CD4-positive, alpha-beta memory T cell (primary cell): ENCODE data around the gene RALGDS. TPM values are rescaled to one million over a fixed set of nuclear protein-coding genes. Genes with fewer than 3 reads are reported as not detected.
"Not testable (repeated sequence)": the region's sequence is repeated elsewhere in the genome, so short reads cannot be mapped to it uniquely, and the experiment has no call there.

ENCODE experiments used
- CTCF ChIA-PET: fragments of 350-600 bp; sonication (Branson Sonifier 250); formaldehyde crosslinking; loops from one replicate; lab custom pipeline; 2021; ENCODE audit warnings: inconsistent platforms; ENCODE audit not compliant: partially characterized antibody; lab: Charles Lee
- POLR2A ChIA-PET: fragments of 350-600 bp; sonication (Branson Sonifier 250); formaldehyde crosslinking; loops from one replicate; lab custom pipeline; 2021; ENCODE audit not compliant: partially characterized antibody; lab: Charles Lee
- DNase-seq, 5 donors: peaks; one replicate each; pipeline versions ENCODE4 v3.0.0 to v3.0.0-alpha.2; 2020 to 2022; ENCODE audit warnings: mixed read lengths in 1 of 5
- H3K27ac ChIP-seq: one replicate; pipeline ENCODE4 v1.7.0; 2013; ENCODE audit warnings: low read depth, low read length
- H3K27me3 ChIP-seq: 2 replicates; pipeline ENCODE4 v1.7.0; 2013; ENCODE audit warnings: mild to moderate bottlenecking, low read length, moderate library complexity; ENCODE audit not compliant: insufficient read depth
- H3K36me3 ChIP-seq: 2 replicates; pipeline ENCODE4 v1.7.0; 2013; ENCODE audit warnings: mild to moderate bottlenecking, low read length, moderate library complexity; ENCODE audit not compliant: insufficient read depth
- H3K4me1 ChIP-seq: 2 replicates; pipeline ENCODE4 v1.7.0; 2013; ENCODE audit warnings: mild to moderate bottlenecking, low read length, moderate library complexity; ENCODE audit not compliant: insufficient read depth
- H3K4me3 ChIP-seq, 2 donors: one replicate each; pipeline ENCODE4 v1.7.0; 2013; ENCODE audit warnings: low read length in 2 of 2, mild to moderate bottlenecking in 1 of 2
- H3K9me3 ChIP-seq, 2 donors: one replicate each; pipeline ENCODE4 v1.7.0; 2013; ENCODE audit warnings: low read length in 2 of 2, control low read depth in 1 of 2; ENCODE audit not compliant: control insufficient read depth in 1 of 2
- H3K27ac Mint-ChIP-seq, 7 donors: one replicate each; pipeline ENCODE4 v1.8.0; 2020 to 2021; ENCODE audit warnings: mixed read lengths in 7 of 7, mild to moderate bottlenecking in 6 of 7, inconsistent platforms in 3 of 7, moderate library complexity in 3 of 7
- H3K27me3 Mint-ChIP-seq, 2 donors: one replicate each; pipeline ENCODE4 v1.8.0; 2020 to 2021; ENCODE audit warnings: mixed read lengths in 2 of 2
- H3K36me3 Mint-ChIP-seq, 2 donors: one replicate each; pipeline ENCODE4 v1.8.0; 2020 to 2021; ENCODE audit warnings: mixed read lengths in 2 of 2, inconsistent platforms in 1 of 2, mild to moderate bottlenecking in 1 of 2
- H3K4me1 Mint-ChIP-seq, 4 donors: one replicate each; pipeline ENCODE4 v1.8.0; 2020 to 2021; ENCODE audit warnings: mixed read lengths in 4 of 4, mild to moderate bottlenecking in 1 of 4
- H3K4me3 Mint-ChIP-seq, 8 donors: one replicate each; pipeline ENCODE4 v1.8.0; 2020 to 2021; ENCODE audit warnings: mixed read lengths in 8 of 8, mild to moderate bottlenecking in 7 of 8, moderate library complexity in 6 of 8, inconsistent platforms in 3 of 8
- H3K9me3 Mint-ChIP-seq, 8 donors: one replicate each; pipeline ENCODE4 v1.8.0; 2020 to 2021; ENCODE audit warnings: mixed read lengths in 8 of 8, mild to moderate bottlenecking in 5 of 8, inconsistent platforms in 3 of 8, moderate library complexity in 1 of 8
- intact Hi-C: fragments of 100-400 bp; cut with micrococcal nuclease; formaldehyde crosslinking; loops from one replicate; pipeline ENCODE4 v1.15.1; 2023
- polyA plus RNA-seq, 2 donors: library from polyadenylated mRNA; unstranded; fragments of 300-500 nt; fragmentation: Illumina TruSeq; gene quantifications; one replicate each; pipeline ENCODE4 v1.2.3, GENCODE V29; 2021
- total RNA-seq, 2 experiments: library from RNA; stranded (reverse); gene quantifications; one replicate each; pipeline ENCODE4 v1.2.3, GENCODE V29; 2021

Gene RALGDS
- total and polyA plus RNA-seq, 4 experiments from 2014 or later: 27.9 to 131 (median 95.2) TPM

DNA sequence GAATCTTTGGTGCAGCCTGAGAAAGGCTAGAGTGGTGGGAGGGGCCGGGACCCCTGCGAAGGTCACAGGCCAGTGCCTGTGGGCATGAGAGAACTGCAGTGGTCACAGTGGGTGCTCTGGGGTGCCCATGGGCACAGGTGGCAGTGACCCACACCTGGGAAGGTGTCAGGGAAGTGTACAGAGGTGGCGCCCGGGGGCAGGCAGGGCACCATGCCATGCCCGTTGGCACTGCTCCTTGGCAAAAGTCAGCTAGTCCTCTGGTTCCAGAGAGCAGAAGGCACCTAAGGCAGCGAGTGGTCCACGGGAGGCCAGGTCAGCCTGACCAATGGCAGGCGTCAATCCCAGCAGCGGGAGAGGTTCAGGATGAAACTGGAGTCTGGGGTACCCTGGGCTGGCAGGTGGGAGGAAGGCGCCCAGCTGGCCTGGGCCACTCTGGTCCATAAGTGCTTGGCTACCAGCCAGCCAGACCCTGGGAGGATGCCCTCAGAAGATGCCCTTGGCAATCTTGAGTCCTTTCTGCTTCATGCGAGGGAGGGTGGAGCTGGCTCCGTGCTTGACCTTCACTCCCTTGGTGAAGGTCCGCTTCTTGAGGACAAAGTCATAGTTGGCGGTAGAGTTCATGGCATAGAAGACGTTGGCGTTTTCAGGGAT lies 22.8 kb downstream of the RALGDS start:
- H3K27ac Mint-ChIP-seq: peak overlapping the region in 2 of 7 donors; percentile 42 to 60
- peaks cover 58 to 65% of the 10 kb centered on the region in 2 donors for H3K36me3 Mint-ChIP-seq
- CTCF ChIA-PET: interaction anchor here (30.1 kb wide), 1 partner anchor 54 kb away, joined by 596 read pairs; no protein-coding TSS in a partner anchor

DNA sequence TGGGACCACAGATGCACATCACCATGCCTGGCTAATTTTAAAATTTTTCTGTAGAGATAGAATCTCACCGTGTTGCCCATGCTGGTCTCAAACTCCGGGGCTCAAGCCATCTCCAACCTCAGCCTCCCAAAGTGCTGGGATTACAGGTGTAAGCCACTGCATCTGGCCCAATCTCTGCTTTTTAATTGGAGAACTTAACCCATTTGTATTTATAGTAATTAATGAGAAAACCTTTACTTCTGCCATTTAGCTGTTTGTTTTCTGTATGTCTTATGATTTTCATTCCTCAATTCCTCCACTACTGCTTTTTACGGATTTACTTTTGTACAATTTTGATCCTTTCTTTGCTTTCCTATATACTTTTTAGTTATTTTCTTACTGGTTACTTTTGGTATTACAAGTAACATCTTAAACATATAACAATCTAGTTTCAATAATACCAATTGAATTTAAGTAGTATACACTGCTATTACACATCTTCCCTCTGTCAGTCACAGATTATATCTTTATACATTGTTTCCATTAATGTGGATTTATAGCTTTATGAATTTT lies 26.1 kb downstream of the RALGDS start:
- H3K36me3 Mint-ChIP-seq: peaks cover 33 to 44% of the 10 kb centered on the region in 2 donors
- intact Hi-C loops: no loop called here
- CTCF ChIA-PET: interaction anchor here (30.1 kb wide), 1 partner anchor 57 kb away, joined by 596 read pairs; no protein-coding TSS in a partner anchor

More for the DNA sequence above, 22.8 kb downstream of the RALGDS start:
- H3K4me1 ChIP-seq: no peaks in the 10 kb centered on the region
- peaks cover 0 to 9% of the 10 kb centered on the region in 2 donors for H3K9me3 ChIP-seq
- Mint-ChIP-seq H3K9me3 (peaks cover 2 to 30% (median 14%) of the 10 kb centered on the region in 8 donors), H3K4me1 (no peaks in the 10 kb centered on the region), H3K27me3 (no peaks in the 10 kb centered on the region), H3K4me3 (no peak overlapping the region)
- H3K27ac ChIP-seq: no peak overlapping the region
- POLR2A ChIA-PET: interaction anchor here (0.6 to 25.7 kb wide), 3 partner anchors 21 to 49 kb away, joined by 3 to 345 read pairs (median 5); no protein-coding TSS in a partner anchor
- intact Hi-C loops: no loop called here
- no peaks in the 10 kb centered on the region for H3K27me3 ChIP-seq
- no peak overlapping the region for H3K4me3 ChIP-seq
- H3K36me3 ChIP-seq: peaks cover 56% of the 10 kb centered on the region
- DNase-seq: no peak

DNA sequence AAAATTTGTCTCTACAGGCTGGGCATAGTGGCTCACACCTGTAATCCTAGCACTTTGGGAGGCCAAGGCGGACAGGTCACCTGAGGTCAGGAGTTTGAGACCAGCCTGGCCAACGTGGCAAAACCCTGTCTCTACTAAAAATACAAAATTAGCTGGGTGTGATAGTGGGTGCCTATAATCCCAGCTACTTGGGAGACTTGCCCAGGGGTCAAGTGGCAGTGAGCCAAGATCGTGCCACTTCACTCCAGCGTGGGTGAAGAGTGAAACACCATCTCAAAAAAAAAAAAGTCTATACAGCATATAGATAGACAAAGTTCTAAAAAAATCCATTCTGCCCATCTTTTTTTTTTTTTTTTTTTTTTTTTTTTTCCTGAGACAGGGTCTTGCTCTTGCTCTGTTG lies 26.7 kb downstream of the RALGDS start:
- not testable (repeated sequence) for H3K4me1 ChIP-seq, H3K4me3 ChIP-seq, DNase-seq

More for the DNA sequence above, 26.1 kb downstream of the RALGDS start:
- POLR2A ChIA-PET: no interaction called here
- no peaks in the 10 kb centered on the region for H3K27me3 ChIP-seq
- H3K36me3 ChIP-seq: peaks cover 23% of the 10 kb centered on the region
- no peaks in the 10 kb centered on the region for H3K27me3 Mint-ChIP-seq
- H3K27ac ChIP-seq: no peak overlapping the region
- no peak overlapping the region for H3K4me3 ChIP-seq
- peak overlapping the region in 2 of 7 donors; percentile 8 to 38 for H3K27ac Mint-ChIP-seq
- peaks cover 2 to 30% (median 14%) of the 10 kb centered on the region in 8 donors for H3K9me3 Mint-ChIP-seq
- DNase-seq: no peak
- H3K9me3 ChIP-seq: peaks cover 0 to 9% of the 10 kb centered on the region in 2 donors
- H3K4me3 Mint-ChIP-seq: no peak overlapping the region
- no peaks in the 10 kb centered on the region for H3K4me1 Mint-ChIP-seq
- no peaks in the 10 kb centered on the region for H3K4me1 ChIP-seq

DNA sequence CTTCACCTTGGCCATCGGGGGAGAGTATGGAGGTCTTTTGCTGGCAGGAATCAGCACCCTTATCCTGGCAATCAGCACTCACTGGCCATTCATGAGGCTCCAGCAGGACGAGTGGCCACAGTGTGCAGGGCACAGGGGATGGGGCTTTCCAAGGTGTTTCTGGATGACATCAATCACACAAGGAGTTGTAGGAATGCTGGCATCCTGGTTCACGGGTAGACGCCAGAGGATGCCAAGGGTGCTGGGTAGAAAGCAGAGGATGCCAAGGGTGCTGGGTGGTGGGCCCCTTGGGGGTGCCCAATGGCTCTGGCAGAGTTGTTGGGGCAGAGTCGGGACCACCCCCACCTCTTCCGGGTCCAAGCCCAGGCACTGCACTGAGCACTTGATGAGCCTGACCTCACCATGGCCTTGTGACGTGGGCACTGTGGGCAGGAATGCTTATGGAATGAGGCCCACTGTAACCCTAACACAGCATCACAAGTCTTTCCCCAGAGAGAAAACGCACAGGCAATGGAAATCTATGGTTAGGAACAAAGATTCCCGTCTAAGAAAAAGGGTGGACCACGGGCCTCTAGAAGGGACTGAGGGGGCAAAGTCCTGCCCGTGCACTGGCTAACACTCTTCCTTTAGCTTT lies 30.2 kb downstream of the RALGDS start:
- no peak overlapping the region for H3K4me3 ChIP-seq
- no peak overlapping the region for H3K27ac Mint-ChIP-seq
- no peak for DNase-seq
- H3K9me3 Mint-ChIP-seq: peaks cover 0 to 13% (median 6%) of the 10 kb centered on the region in 8 donors
- ChIA-PET POLR2A (no interaction called here), CTCF (no interaction called here)
- H3K36me3 ChIP-seq: no peaks in the 10 kb centered on the region
- no peak overlapping the region for H3K27ac ChIP-seq
- no peaks in the 10 kb centered on the region for H3K4me1 ChIP-seq
- H3K4me3 Mint-ChIP-seq: no peak overlapping the region
- H3K27me3 Mint-ChIP-seq: no peaks in the 10 kb centered on the region
- H3K36me3 Mint-ChIP-seq: peaks cover under 1 to 10% of the 10 kb centered on the region in 2 donors
- intact Hi-C loops: no loop called here
- no peaks in the 10 kb centered on the region for H3K27me3 ChIP-seq
- no peaks in the 10 kb centered on the region for H3K9me3 ChIP-seq
- H3K4me1 Mint-ChIP-seq: no peaks in the 10 kb centered on the region

More for the DNA sequence above, 26.7 kb downstream of the RALGDS start:
- intact Hi-C loops, H3K27me3 ChIP-seq, H3K9me3 ChIP-seq, H3K4me1 Mint-ChIP-seq, H3K27ac Mint-ChIP-seq, H3K27ac ChIP-seq, H3K4me3 Mint-ChIP-seq, H3K27me3 Mint-ChIP-seq: not testable (repeated sequence)
- POLR2A ChIA-PET: interaction anchor here (1.0 kb wide), 1 partner anchor 23 kb away, joined by 3 read pairs; no protein-coding TSS in a partner anchor
- CTCF ChIA-PET: interaction anchor here (30.1 kb wide), 1 partner anchor 58 kb away, joined by 596 read pairs; no protein-coding TSS in a partner anchor
- H3K36me3 ChIP-seq: peaks cover 18% of the 10 kb centered on the region
- Mint-ChIP-seq H3K9me3 (peaks cover 2 to 30% (median 14%) of the 10 kb centered on the region in 8 donors), H3K36me3 (peaks cover 29 to 39% of the 10 kb centered on the region in 2 donors)

DNA sequence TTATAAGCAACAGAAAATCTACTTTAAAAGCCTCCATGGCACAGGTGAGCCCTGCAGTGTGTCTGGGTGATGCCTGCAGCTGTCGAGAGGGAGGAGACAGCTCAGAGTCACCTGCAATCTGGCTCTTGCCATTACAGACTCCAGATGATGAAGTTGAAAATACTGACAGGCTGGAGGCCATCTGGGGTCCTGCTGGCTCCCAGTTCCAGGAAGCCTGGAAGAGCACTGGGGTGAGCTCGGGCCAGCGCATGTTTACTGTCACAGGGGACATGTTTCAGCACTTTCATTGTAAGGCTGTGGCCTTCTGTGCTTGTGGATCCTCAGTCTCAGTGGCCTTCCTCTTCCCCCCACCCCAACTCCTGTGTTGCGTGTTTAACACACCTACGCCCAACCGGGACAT lies 30.9 kb downstream of the RALGDS start:
- intact Hi-C loops: no loop called here
- ChIA-PET CTCF (interaction anchor here (0.8 kb wide), 1 partner anchor 57 kb away, joined by 3 read pairs; no protein-coding TSS in a partner anchor), POLR2A (no interaction called here)
- Mint-ChIP-seq H3K36me3 (peaks cover 0 to 6% of the 10 kb centered on the region in 2 donors), H3K27ac (no peak overlapping the region), H3K4me1 (no peaks in the 10 kb centered on the region), H3K4me3 (no peak overlapping the region), H3K27me3 (no peaks in the 10 kb centered on the region), H3K9me3 (peaks cover 0 to 9% (median 2%) of the 10 kb centered on the region in 8 donors)
- Histone ChIP-seq H3K27me3 (no peaks in the 10 kb centered on the region), H3K36me3 (no peaks in the 10 kb centered on the region), H3K27ac (no peak overlapping the region), H3K9me3 (no peaks in the 10 kb centered on the region), H3K4me3 (no peak overlapping the region), H3K4me1 (no peaks in the 10 kb centered on the region)
- DNase-seq: no peak

DNA sequence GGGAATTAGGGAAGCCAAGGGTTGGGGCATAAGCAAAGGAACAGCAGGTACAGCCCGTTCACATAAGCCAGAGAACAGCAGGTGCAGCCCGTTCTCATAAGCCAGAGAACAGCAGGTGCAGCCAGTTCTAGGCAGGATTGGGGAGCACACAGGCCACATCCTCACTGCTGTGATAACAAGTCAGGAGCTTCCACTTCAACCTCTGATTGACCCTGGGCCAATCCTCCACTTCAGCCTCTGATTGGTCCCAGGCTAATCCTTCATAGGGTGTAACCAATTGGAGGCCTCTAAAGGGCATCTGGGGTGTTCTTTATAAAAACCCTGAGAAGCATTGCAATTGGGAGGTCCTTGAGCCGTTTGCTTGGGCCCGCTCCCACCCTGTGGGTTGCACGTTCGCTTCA lies 31.8 kb downstream of the RALGDS start:
- intact Hi-C loops: no loop called here
- Mint-ChIP-seq H3K27ac (no peak overlapping the region), H3K4me3 (no peak overlapping the region), H3K4me1 (no peaks in the 10 kb centered on the region), H3K9me3 (peaks cover 0 to 2% (median 0%) of the 10 kb centered on the region in 8 donors), H3K27me3 (no peaks in the 10 kb centered on the region), H3K36me3 (no peaks in the 10 kb centered on the region)
- ChIA-PET CTCF (interaction anchor here (0.8 kb wide), 1 partner anchor 58 kb away, joined by 3 read pairs; no protein-coding TSS in a partner anchor), POLR2A (no interaction called here)
- H3K27me3 ChIP-seq: no peaks in the 10 kb centered on the region
- H3K27ac ChIP-seq: no peak overlapping the region
- no peak for DNase-seq
- no peaks in the 10 kb centered on the region for H3K4me1 ChIP-seq
- H3K9me3 ChIP-seq: no peaks in the 10 kb centered on the region
- H3K36me3 ChIP-seq: no peaks in the 10 kb centered on the region
- H3K4me3 ChIP-seq: no peak overlapping the region

DNA sequence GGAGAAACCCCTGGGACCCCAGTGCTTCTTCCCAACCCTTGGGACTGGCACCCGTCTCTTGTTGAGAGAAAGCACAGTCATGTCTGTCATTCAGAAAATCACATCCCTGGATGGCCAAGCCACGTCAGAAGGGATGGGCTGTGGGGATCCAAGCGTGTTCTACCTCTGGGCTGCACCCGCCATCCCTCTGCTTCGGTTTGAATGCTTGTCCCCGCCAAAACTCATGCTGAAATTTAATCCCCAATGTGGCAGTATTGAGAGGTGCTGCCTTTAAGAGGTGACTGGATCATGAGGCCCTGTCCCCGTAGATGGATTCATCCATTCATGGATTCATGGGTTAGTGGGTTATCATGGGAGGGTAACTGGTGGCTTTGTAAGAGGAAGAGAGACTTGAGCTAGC lies 32.3 kb downstream of the RALGDS start:
- Mint-ChIP-seq H3K9me3 (peaks cover 0 to 2% (median 0%) of the 10 kb centered on the region in 8 donors), H3K4me3 (no peak overlapping the region), H3K27me3 (no peaks in the 10 kb centered on the region), H3K27ac (no peak overlapping the region), H3K4me1 (no peaks in the 10 kb centered on the region), H3K36me3 (no peaks in the 10 kb centered on the region)
- no peak for DNase-seq
- CTCF ChIA-PET: no interaction called here
- intact Hi-C loops: no loop called here
- POLR2A ChIA-PET: no interaction called here
- Histone ChIP-seq H3K27ac (no peak overlapping the region), H3K27me3 (no peaks in the 10 kb centered on the region), H3K4me3 (no peak overlapping the region), H3K36me3 (no peaks in the 10 kb centered on the region), H3K9me3 (no peaks in the 10 kb centered on the region), H3K4me1 (no peaks in the 10 kb centered on the region)
